ENCODE results near the gene RTN1.

RTN1 gene

GRCh38 chr14:59870277-59871165 is at the start of gene RTN1:
RTN1 (minus strand) TSS chr14:59870776; CDS start chr14:59870630, 146 bp downstream.
- H3K9me3 Mint-ChIP-seq = no peaks in the 10 kb centered on the region
- H3K4me3 Mint-ChIP-seq = peak within 1 kb of the TSS; percentile 98
- H3K36me3 Mint-ChIP-seq (ENCODE audit: low read depth) = peaks cover 6% of the 10 kb centered on the region
- peaks cover 18% of the 10 kb centered on the region for H3K4me1 Mint-ChIP-seq (ENCODE audit: low read depth)
- H3K27me3 Mint-ChIP-seq = peaks cover 20% of the 10 kb centered on the region
- intact Hi-C loops (cut with micrococcal nuclease) = no loop called here
- H3K27ac Mint-ChIP-seq = peak within 1 kb of the TSS; percentile 83

GRCh38 chr14:59920378-59920683 is 49.8 kb upstream of the RTN1 start:
- intact Hi-C loops (cut with micrococcal nuclease) = no loop called here
- H3K36me3 Mint-ChIP-seq (ENCODE audit: low read depth) = no peaks in the 10 kb centered on the region
- no peak overlapping the region for H3K27ac Mint-ChIP-seq
- peak overlapping the region; percentile 4 for H3K4me3 Mint-ChIP-seq
- H3K9me3 Mint-ChIP-seq = no peaks in the 10 kb centered on the region
- H3K4me1 Mint-ChIP-seq (ENCODE audit: low read depth) = peaks cover 11% of the 10 kb centered on the region
- peaks cover 36% of the 10 kb centered on the region for H3K27me3 Mint-ChIP-seq

GRCh38 chr14:59919570-59920377 is 49.2 kb upstream of the RTN1 start, which contains the start of gene LRRC9:
LRRC9 (plus strand) TSS chr14:59920144.
- no peaks in the 10 kb centered on the region for H3K36me3 Mint-ChIP-seq (ENCODE audit: low read depth)
- H3K27me3 Mint-ChIP-seq = peaks cover 34% of the 10 kb centered on the region
- H3K4me3 Mint-ChIP-seq = peak within 1 kb of the TSS; percentile 78
- peaks cover 11% of the 10 kb centered on the region for H3K4me1 Mint-ChIP-seq (ENCODE audit: low read depth)
- H3K9me3 Mint-ChIP-seq = no peaks in the 10 kb centered on the region
- H3K27ac Mint-ChIP-seq = peak within 1 kb of the TSS; percentile 67
- intact Hi-C loops (cut with micrococcal nuclease) = loop anchor here (5.0 kb wide), 1 partner anchor 202 kb away; no protein-coding TSS in a partner anchor

GRCh38 chr14:59918824-59919569 is 48.4 kb upstream of the RTN1 start:
- Mint-ChIP-seq H3K36me3 (ENCODE audit: low read depth) (no peaks in the 10 kb centered on the region), H3K9me3 (no peaks in the 10 kb centered on the region), H3K27ac (peak overlapping the region; percentile 67), H3K4me1 (ENCODE audit: low read depth) (peaks cover 11% of the 10 kb centered on the region), H3K4me3 (peak overlapping the region; percentile 78), H3K27me3 (peaks cover 32% of the 10 kb centered on the region)
- intact Hi-C loops (cut with micrococcal nuclease) = loop anchor here (1.0 to 5.0 kb wide), 2 partner anchors 202 to 287 kb away; no protein-coding TSS in a partner anchor

GRCh38 chr14:59913187-59913586 is 42.6 kb upstream of the RTN1 start:
- no peaks in the 10 kb centered on the region for H3K4me1 Mint-ChIP-seq (ENCODE audit: low read depth)
- no peaks in the 10 kb centered on the region for H3K36me3 Mint-ChIP-seq (ENCODE audit: low read depth)
- no peaks in the 10 kb centered on the region for H3K9me3 Mint-ChIP-seq
- no peak overlapping the region for H3K27ac Mint-ChIP-seq
- intact Hi-C loops (cut with micrococcal nuclease) = no loop called here
- H3K27me3 Mint-ChIP-seq = peaks cover 8% of the 10 kb centered on the region
- no peak overlapping the region for H3K4me3 Mint-ChIP-seq

GRCh38 chr14:59912443-59912842 is 41.9 kb upstream of the RTN1 start:
- peaks cover 10% of the 10 kb centered on the region for H3K27me3 Mint-ChIP-seq
- H3K27ac Mint-ChIP-seq = no peak overlapping the region
- no peak overlapping the region for H3K4me3 Mint-ChIP-seq
- H3K4me1 Mint-ChIP-seq (ENCODE audit: low read depth) = no peaks in the 10 kb centered on the region
- no peaks in the 10 kb centered on the region for H3K36me3 Mint-ChIP-seq (ENCODE audit: low read depth)
- H3K9me3 Mint-ChIP-seq = no peaks in the 10 kb centered on the region
- intact Hi-C loops (cut with micrococcal nuclease) = no loop called here

- Mint-ChIP-seq H3K36me3 (ENCODE audit: low read depth) (no peaks in the 10 kb centered on the region), H3K27ac (no peak overlapping the region)
- intact Hi-C loops (cut with micrococcal nuclease) = no loop called here
Observed at GRCh38 chr14:59905188-59905587, 34.6 kb upstream of the RTN1 start.

GRCh38 chr14:59904184-59904583 is 33.6 kb upstream of the RTN1 start:
- H3K4me1 Mint-ChIP-seq (ENCODE audit: low read depth) = no peaks in the 10 kb centered on the region
- intact Hi-C loops (cut with micrococcal nuclease) = no loop called here
- H3K27ac Mint-ChIP-seq = no peak overlapping the region
- peaks cover 3% of the 10 kb centered on the region for H3K27me3 Mint-ChIP-seq
- H3K9me3 Mint-ChIP-seq = no peaks in the 10 kb centered on the region
- H3K36me3 Mint-ChIP-seq (ENCODE audit: low read depth) = no peaks in the 10 kb centered on the region
- no peak overlapping the region for H3K4me3 Mint-ChIP-seq

More at GRCh38 chr14:59905188-59905587, 34.6 kb upstream of the RTN1 start:
- Mint-ChIP-seq H3K27me3 (peaks cover 6% of the 10 kb centered on the region), H3K4me1 (ENCODE audit: low read depth) (no peaks in the 10 kb centered on the region), H3K4me3 (no peak overlapping the region), H3K9me3 (no peaks in the 10 kb centered on the region)

GRCh38 chr14:59900556-59900955 is 30.0 kb upstream of the RTN1 start:
- intact Hi-C loops (cut with micrococcal nuclease) = no loop called here
- H3K36me3 Mint-ChIP-seq (ENCODE audit: low read depth) = no peaks in the 10 kb centered on the region
- H3K27ac Mint-ChIP-seq = no peak overlapping the region
- no peak overlapping the region for H3K4me3 Mint-ChIP-seq
- peaks cover 11% of the 10 kb centered on the region for H3K4me1 Mint-ChIP-seq (ENCODE audit: low read depth)
- H3K9me3 Mint-ChIP-seq = no peaks in the 10 kb centered on the region
- no peaks in the 10 kb centered on the region for H3K27me3 Mint-ChIP-seq

GRCh38 chr14:59897757-59898383 is 27.3 kb upstream of the RTN1 start:
- intact Hi-C loops (cut with micrococcal nuclease) = loop anchor here (1.0 to 5.0 kb wide), 3 partner anchors 181 to 386 kb away; no protein-coding TSS in a partner anchor
- H3K4me3 Mint-ChIP-seq = no peak overlapping the region
- H3K9me3 Mint-ChIP-seq = no peaks in the 10 kb centered on the region
- H3K27ac Mint-ChIP-seq = peak overlapping the region; percentile 63
- no peaks in the 10 kb centered on the region for H3K27me3 Mint-ChIP-seq
- peaks cover 11% of the 10 kb centered on the region for H3K4me1 Mint-ChIP-seq (ENCODE audit: low read depth)
- no peaks in the 10 kb centered on the region for H3K36me3 Mint-ChIP-seq (ENCODE audit: low read depth)

- Mint-ChIP-seq H3K27ac (no peak overlapping the region), H3K36me3 (ENCODE audit: low read depth) (no peaks in the 10 kb centered on the region), H3K4me1 (ENCODE audit: low read depth) (peaks cover 11% of the 10 kb centered on the region), H3K9me3 (no peaks in the 10 kb centered on the region), H3K27me3 (no peaks in the 10 kb centered on the region), H3K4me3 (no peak overlapping the region)
- intact Hi-C loops (cut with micrococcal nuclease) = loop anchor here (5.0 kb wide), 2 partner anchors 178 to 383 kb away; no protein-coding TSS in a partner anchor
Observed at GRCh38 chr14:59895721-59896120, 25.1 kb upstream of the RTN1 start.

GRCh38 chr14:59890676-59891075 is 20.1 kb upstream of the RTN1 start:
- Mint-ChIP-seq H3K36me3 (ENCODE audit: low read depth) (no peaks in the 10 kb centered on the region), H3K9me3 (no peaks in the 10 kb centered on the region), H3K4me3 (no peak overlapping the region), H3K4me1 (ENCODE audit: low read depth) (peaks cover 2% of the 10 kb centered on the region), H3K27ac (no peak overlapping the region), H3K27me3 (peaks cover 8% of the 10 kb centered on the region)
- intact Hi-C loops (cut with micrococcal nuclease) = no loop called here

GRCh38 chr14:59882957-59883356 is 12.4 kb upstream of the RTN1 start:
- intact Hi-C loops (cut with micrococcal nuclease) = loop anchor here (10.0 kb wide), 1 partner anchor 48 kb away; no protein-coding TSS in a partner anchor
- Mint-ChIP-seq H3K27ac (no peak overlapping the region), H3K36me3 (ENCODE audit: low read depth) (no peaks in the 10 kb centered on the region), H3K4me1 (ENCODE audit: low read depth) (no peaks in the 10 kb centered on the region), H3K9me3 (no peaks in the 10 kb centered on the region), H3K4me3 (no peak overlapping the region), H3K27me3 (peaks cover 11% of the 10 kb centered on the region)

Data from dendritic cell treated with granulocyte-macrophage colony-stimulating factor and Interleukin-4, amounts not matched to agents 40 ng/mL and 50 ng/mL, for 4 days (primary cell).